H9 (cell line): ENCODE results near the gene TMEM245. TPM values are rescaled to one million over a fixed set of nuclear protein-coding genes. Genes with fewer than 3 reads are reported as not detected.
A peak's percentile ranks its signal among the peaks of the same experiment; 100 is the strongest.

ENCODE experiments used
- DNase-seq: peaks from one replicate; pipeline ENCODE4 v3.0.0-alpha.2; 2017
- H2AFZ ChIP-seq: one replicate; pipeline ENCODE4 v1.6.1; 2013; ENCODE audit warnings: mild to moderate bottlenecking, low read length, control low read depth, moderate library complexity
- H2AK5ac ChIP-seq: 2 replicates; pipeline ENCODE4 v1.6.1; 2013; ENCODE audit warnings: low read length, control low read depth, mixed read lengths; ENCODE audit not compliant: insufficient read length
- H2BK120ac ChIP-seq: one replicate; pipeline ENCODE4 v1.6.1; 2013; ENCODE audit warnings: low read depth, mild to moderate bottlenecking, low read length, control low read depth, inconsistent platforms; ENCODE audit not compliant: poor library complexity, severe bottlenecking
- H2BK12ac ChIP-seq: 2 replicates; pipeline ENCODE4 v1.6.1; 2013; ENCODE audit warnings: low read length, control low read depth, mixed read lengths, low read depth; ENCODE audit not compliant: insufficient read length
- H2BK15ac ChIP-seq: 2 replicates; pipeline ENCODE4 v1.6.1; 2013; ENCODE audit warnings: low read depth, low read length, control low read depth
- H2BK20ac ChIP-seq: one replicate; pipeline ENCODE4 v1.6.1; 2013; ENCODE audit warnings: low read depth, mild to moderate bottlenecking, low read length, control low read depth, inconsistent platforms; ENCODE audit not compliant: poor library complexity, severe bottlenecking
- H2BK5ac ChIP-seq: 2 replicates; pipeline ENCODE4 v1.6.1; 2013; ENCODE audit warnings: low read length, control low read depth, mixed read lengths; ENCODE audit not compliant: insufficient read length
- H3K14ac ChIP-seq: 2 replicates; pipeline ENCODE4 v1.6.1; 2013; ENCODE audit warnings: low read length, control low read depth; ENCODE audit not compliant: insufficient read depth
- H3K18ac ChIP-seq: 2 replicates; pipeline ENCODE4 v1.6.1; 2013; ENCODE audit warnings: low read depth, mild to moderate bottlenecking, mixed read lengths, low read length, control low read depth; ENCODE audit not compliant: insufficient read length
- H3K23ac ChIP-seq: 2 replicates; pipeline ENCODE4 v1.6.1; 2013; ENCODE audit warnings: low read length, control low read depth, mixed read lengths, low read depth; ENCODE audit not compliant: insufficient read length
- H3K23me2 ChIP-seq: 2 replicates; pipeline ENCODE4 v1.6.1; 2013; ENCODE audit warnings: low read depth, mild to moderate bottlenecking, mixed read lengths, low read length, control low read depth; ENCODE audit not compliant: insufficient read length, poor library complexity, severe bottlenecking
- H3K27ac ChIP-seq: 2 replicates; pipeline ENCODE4 v1.5.1; 2013; ENCODE audit warnings: low read length, control low read depth, mixed read lengths, low read depth; ENCODE audit not compliant: insufficient read length
- H3K27me3 ChIP-seq: 2 replicates; pipeline ENCODE4 v1.6.1; 2013; ENCODE audit warnings: low read length, control low read depth, inconsistent platforms; ENCODE audit not compliant: insufficient read depth
- H3K4ac ChIP-seq: 2 replicates; pipeline ENCODE4 v1.6.1; 2013; ENCODE audit warnings: low read depth, mild to moderate bottlenecking, control low read depth, inconsistent platforms, low read length, moderate library complexity
- H3K4me1 ChIP-seq: 2 replicates; pipeline ENCODE4 v1.6.1; 2013; ENCODE audit warnings: low read length, control low read depth, inconsistent platforms; ENCODE audit not compliant: insufficient read depth
- H3K4me2 ChIP-seq: 2 replicates; pipeline ENCODE4 v1.6.1; 2013; ENCODE audit warnings: low read length, control low read depth, mixed read lengths; ENCODE audit not compliant: insufficient read length, insufficient read depth
- H3K56ac ChIP-seq: 2 replicates; pipeline ENCODE4 v1.6.1; 2013; ENCODE audit warnings: low read depth, mild to moderate bottlenecking, mixed read lengths, low read length, control low read depth; ENCODE audit not compliant: insufficient read length
- H3K79me1 ChIP-seq: 2 replicates; pipeline ENCODE4 v1.6.1; 2013; ENCODE audit warnings: low read depth, mild to moderate bottlenecking, moderate library complexity, low read length, control low read depth, inconsistent platforms; ENCODE audit not compliant: insufficient read depth, poor library complexity, severe bottlenecking
- H3K79me2 ChIP-seq: 2 replicates; pipeline ENCODE4 v1.6.1; 2013; ENCODE audit warnings: low read length, control low read depth, inconsistent platforms; ENCODE audit not compliant: insufficient read depth
- H3K9ac ChIP-seq: 2 replicates; pipeline ENCODE4 v1.6.1; 2013; ENCODE audit warnings: low read length, control low read depth, mixed read lengths; ENCODE audit not compliant: insufficient read length; ENCODE audit errors: extremely low read depth
- H3K9me3 ChIP-seq: one replicate; pipeline ENCODE4 v1.6.1; 2013; ENCODE audit warnings: low read depth, low read length, inconsistent platforms; ENCODE audit not compliant: control insufficient read depth
- H3T11ph ChIP-seq: one replicate; pipeline ENCODE4 v1.6.1; 2013; ENCODE audit warnings: mild to moderate bottlenecking, low read length, control low read depth, inconsistent platforms
- H4K20me1 ChIP-seq: one replicate; pipeline ENCODE4 v1.6.1; 2013; ENCODE audit not compliant: control insufficient read depth, insufficient read length, insufficient read depth
- H4K5ac ChIP-seq: 2 replicates; pipeline ENCODE4 v1.6.1; 2013; ENCODE audit warnings: low read depth, mild to moderate bottlenecking, mixed read lengths, low read length, control low read depth; ENCODE audit not compliant: insufficient read length
- H4K8ac ChIP-seq: replicated peaks from 2 replicates; pipeline ENCODE4 v1.6.1; 2013; ENCODE audit warnings: low read length, control low read depth, mixed read lengths, low read depth; ENCODE audit not compliant: insufficient read length
- H4K91ac ChIP-seq: 2 replicates; pipeline ENCODE4 v1.6.1; 2013; ENCODE audit warnings: low read depth, mild to moderate bottlenecking, moderate library complexity, mixed read lengths, low read length, control low read depth; ENCODE audit not compliant: insufficient read length
- H3K27ac Mint-ChIP-seq, 3 experiments: 2 replicates in 2 of 3; 3 replicates in 1 of 3; pipeline ENCODE4 v1.8.0; 2020 to 2021; ENCODE audit warnings: mixed read lengths in 3 of 3, mild to moderate bottlenecking in 1 of 3, moderate library complexity in 1 of 3
- H3K27me3 Mint-ChIP-seq: 2 replicates; pipeline ENCODE4 v1.8.0; 2021; ENCODE audit warnings: low read depth, mild to moderate bottlenecking, moderate library complexity, mixed read lengths
- H3K36me3 Mint-ChIP-seq, 3 experiments: 2 replicates in 2 of 3; 3 replicates in 1 of 3; pipeline ENCODE4 v1.8.0; 2020 to 2021; ENCODE audit warnings: low read depth in 3 of 3, mixed read lengths in 3 of 3; ENCODE audit not compliant: insufficient read depth in 1 of 3
- H3K4me1 Mint-ChIP-seq, 2 experiments: 2 replicates each; pipeline ENCODE4 v1.8.0; 2020; ENCODE audit warnings: mixed read lengths in 2 of 2
- H3K4me3 Mint-ChIP-seq, 2 experiments: 2 replicates in 1 of 2; 3 replicates in 1 of 2; pipeline ENCODE4 v1.8.0; 2020 to 2021; ENCODE audit warnings: mild to moderate bottlenecking in 2 of 2, mixed read lengths in 2 of 2, moderate library complexity in 1 of 2
- H3K9me3 Mint-ChIP-seq, 2 experiments: 2 replicates in 1 of 2; 3 replicates in 1 of 2; pipeline ENCODE4 v1.8.0; 2020; ENCODE audit warnings: mild to moderate bottlenecking in 2 of 2, mixed read lengths in 2 of 2, moderate library complexity in 1 of 2
- CTCF ChIP-seq: fragments of 200-600 bp; sonication (generic); conservative IDR thresholded peaks from 3 replicates; pipeline ENCODE4 v1.8.0; 2021; ENCODE audit warnings: antibody characterized with exemption, mild to moderate bottlenecking
- WGBS: extraction: QIAGEN DNeasy Blood & Tissue Kit; methylation state at CpG from one replicate; pipeline ENCODE4 v1.1.7; 2013; ENCODE audit warnings: missing lambda C conversion rate, low lambda C conversion rate, mixed read lengths; ENCODE audit not compliant: insufficient read length; ENCODE audit errors: extremely low coverage; 5-methylcytosine and 5-hydroxymethylcytosine counted together
- total RNA-seq: library from RNA; stranded (reverse); gene quantifications from 2 replicates; pipeline ENCODE4 v1.2.1, GENCODE V29; 2021

TMEM245 gene
- total RNA-seq, 1 experiment from 2014 or later = 37.9 TPM

GRCh38 chr9:109100543-109101201, 19.1 kb downstream of the TMEM245 start:
- Histone ChIP-seq H3K27ac (no peak overlapping the region), H4K20me1 (no peaks in the 10 kb centered on the region), H3K56ac (no peak overlapping the region), H2BK12ac (no peak overlapping the region), H3K18ac (no peak overlapping the region), H3K14ac (no peak overlapping the region), H3K9me3 (no peaks in the 10 kb centered on the region), H2BK15ac (no peak overlapping the region), H2BK20ac (no peak overlapping the region), H3K4ac (no peak overlapping the region), H2BK120ac (no peak overlapping the region), H2AK5ac (no peak overlapping the region), H3T11ph (no peak overlapping the region), H3K27me3 (no peaks in the 10 kb centered on the region), H3K79me2 (peaks cover 13% of the 10 kb centered on the region; the same call in 1 of the 2 replicates), H3K79me1 (peaks cover under 1% of the 10 kb centered on the region), H2BK5ac (no peak overlapping the region), H4K5ac (no peak overlapping the region), H4K91ac (no peak overlapping the region), H4K8ac (no peak overlapping the region), H3K4me2 (no peak overlapping the region), H2AFZ (no peak overlapping the region), H3K4me1 (peaks cover 12% of the 10 kb centered on the region; the same call in 1 of the 2 replicates), H3K9ac (no peak overlapping the region), H3K23me2 (no peaks in the 10 kb centered on the region), H3K23ac (no peak overlapping the region)
- no peak for TF ChIP-seq CTCF
- no CpG with 5 or more reads among the region's 3 CpGs for WGBS
- Mint-ChIP-seq H3K27ac (peak overlapping the region in 1 of 3 experiments; percentile 17; a peak in 1 of 7 replicates), H3K36me3 (peaks cover 24 to 37% (median 30%) of the 10 kb centered on the region in 3 experiments), H3K9me3 (no peaks in the 10 kb centered on the region; a peak in 1 of 5 replicates), H3K4me3 (no peak overlapping the region), H3K4me1 (peaks cover 22 to 31% of the 10 kb centered on the region in 2 experiments), H3K27me3 (no peaks in the 10 kb centered on the region)
- DNase-seq = no peak
